WI38 (cell line): ENCODE results near the gene IL17RA.

ENCODE experiments used
- H3K4me3 ChIP-seq: 2 replicates; pipeline ENCODE4 v1.5.1; 2011; ENCODE audit warnings: low read depth, mild to moderate bottlenecking, control low read depth, low read length
- TF ChIP-seq, protein P1 (sequence below): IDR thresholded peaks from 2 replicates; pipeline ENCODE4 v1.5.1; 2012; ENCODE audit warnings: low read depth, mild to moderate bottlenecking, control low read depth, low read length

The IL17RA gene

DNA sequence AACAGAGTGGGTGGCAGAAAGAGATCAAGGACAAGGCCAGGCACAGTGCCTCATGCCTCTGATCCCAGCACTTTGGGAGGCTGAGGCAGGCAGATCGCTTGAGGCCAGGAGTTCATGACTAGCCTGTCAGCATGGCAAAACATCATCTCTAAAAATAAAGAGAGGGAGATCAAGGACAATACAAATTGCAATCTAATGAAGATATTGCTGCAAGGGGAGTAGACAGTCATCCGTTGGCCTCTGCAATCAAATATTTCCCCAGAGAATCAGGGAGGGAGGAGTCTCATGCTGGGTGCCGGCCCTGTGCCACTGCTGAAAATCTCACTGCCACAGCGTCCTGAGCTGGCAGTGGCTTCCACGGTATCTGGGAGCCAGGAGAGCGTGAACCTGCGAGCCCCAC lies 19.4 kb upstream of the IL17RA start:
- H3K4me3 ChIP-seq, result no peak overlapping the region
- TF ChIP-seq, protein P1, sequence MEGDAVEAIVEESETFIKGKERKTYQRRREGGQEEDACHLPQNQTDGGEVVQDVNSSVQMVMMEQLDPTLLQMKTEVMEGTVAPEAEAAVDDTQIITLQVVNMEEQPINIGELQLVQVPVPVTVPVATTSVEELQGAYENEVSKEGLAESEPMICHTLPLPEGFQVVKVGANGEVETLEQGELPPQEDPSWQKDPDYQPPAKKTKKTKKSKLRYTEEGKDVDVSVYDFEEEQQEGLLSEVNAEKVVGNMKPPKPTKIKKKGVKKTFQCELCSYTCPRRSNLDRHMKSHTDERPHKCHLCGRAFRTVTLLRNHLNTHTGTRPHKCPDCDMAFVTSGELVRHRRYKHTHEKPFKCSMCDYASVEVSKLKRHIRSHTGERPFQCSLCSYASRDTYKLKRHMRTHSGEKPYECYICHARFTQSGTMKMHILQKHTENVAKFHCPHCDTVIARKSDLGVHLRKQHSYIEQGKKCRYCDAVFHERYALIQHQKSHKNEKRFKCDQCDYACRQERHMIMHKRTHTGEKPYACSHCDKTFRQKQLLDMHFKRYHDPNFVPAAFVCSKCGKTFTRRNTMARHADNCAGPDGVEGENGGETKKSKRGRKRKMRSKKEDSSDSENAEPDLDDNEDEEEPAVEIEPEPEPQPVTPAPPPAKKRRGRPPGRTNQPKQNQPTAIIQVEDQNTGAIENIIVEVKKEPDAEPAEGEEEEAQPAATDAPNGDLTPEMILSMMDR, result no peak

DNA sequence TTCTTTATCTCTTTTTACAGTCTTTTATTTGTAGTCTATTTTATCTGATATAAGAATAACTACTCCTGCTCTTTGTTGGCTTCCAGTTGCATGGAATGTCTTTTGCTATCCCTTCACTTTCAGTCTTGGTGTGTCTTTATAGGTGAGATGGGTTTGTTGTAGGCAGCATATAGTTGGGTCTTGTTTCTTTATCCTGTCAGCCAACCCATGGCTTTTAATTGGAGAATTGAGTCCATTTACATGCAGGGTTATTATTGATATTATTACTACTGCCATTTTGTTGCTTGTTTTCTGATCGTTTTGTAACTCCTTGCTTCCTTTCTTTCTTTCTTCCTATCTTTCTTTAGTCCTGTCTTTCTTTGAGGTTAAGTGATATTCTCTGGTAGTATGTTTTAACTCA lies 11.9 kb upstream of the IL17RA start:
- H3K4me3 ChIP-seq, result no peak overlapping the region
- TF ChIP-seq, protein P1, result no peak

DNA sequence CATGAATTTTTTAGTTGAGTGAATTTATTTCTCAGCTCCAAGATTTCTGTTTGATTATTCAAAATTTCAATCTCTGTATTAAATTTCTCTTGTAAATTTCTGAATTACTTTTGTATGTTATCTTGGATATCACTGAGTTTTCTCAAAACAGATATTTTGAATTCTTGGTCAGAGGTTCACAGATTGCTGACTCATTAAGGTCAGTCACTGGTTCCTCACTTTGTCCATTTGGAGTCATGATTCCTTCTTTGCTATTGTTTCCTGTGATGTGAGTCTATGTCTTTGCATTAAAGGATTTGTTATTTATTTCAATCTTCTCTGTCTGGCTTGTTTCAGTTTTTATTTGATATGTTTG lies 10.2 kb upstream of the IL17RA start:
- no peak overlapping the region for H3K4me3 ChIP-seq
- TF ChIP-seq, protein P1, result no peak

DNA sequence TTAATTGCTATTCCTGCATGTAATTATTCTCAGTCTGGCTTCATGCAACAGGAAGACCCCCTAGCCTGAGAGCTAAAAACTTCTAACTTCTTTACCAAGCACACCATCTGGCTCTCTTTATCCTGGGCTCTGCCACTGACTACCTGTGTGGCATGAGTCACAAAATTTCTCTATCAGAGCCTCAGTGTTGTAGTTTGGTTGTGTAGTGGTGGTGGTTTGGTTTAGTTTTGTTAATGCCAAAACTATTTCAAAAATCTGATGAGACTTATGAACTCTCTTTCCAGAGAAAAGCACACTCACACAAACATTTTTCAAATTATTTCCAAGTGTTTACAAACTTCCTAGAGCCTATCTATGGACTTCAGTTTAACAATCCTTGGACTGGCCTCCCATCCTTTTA lies 7.5 kb upstream of the IL17RA start:
- no peak overlapping the region for H3K4me3 ChIP-seq

DNA sequence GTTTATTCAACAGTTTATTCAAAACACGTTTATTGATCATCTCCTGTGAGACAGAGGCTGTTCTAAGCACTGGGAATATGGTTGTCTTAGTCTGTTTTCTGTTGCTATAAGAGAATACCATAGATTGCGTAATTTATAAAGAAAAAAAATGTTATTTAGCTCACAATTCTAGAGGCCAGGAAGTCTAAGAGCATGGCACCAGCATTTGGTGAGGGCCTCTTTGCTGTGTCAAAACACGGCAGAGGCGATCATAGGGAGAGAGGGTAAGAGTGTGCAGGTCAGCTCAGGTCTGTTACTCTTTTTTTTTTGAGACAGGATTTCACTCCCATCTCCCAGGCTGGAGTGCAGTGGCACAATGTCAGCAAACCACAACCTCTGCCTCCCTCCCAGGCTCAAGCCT lies 5.2 kb upstream of the IL17RA start:
- no peak overlapping the region for H3K4me3 ChIP-seq
- TF ChIP-seq, protein P1, result no peak

More for the DNA sequence above, 7.5 kb upstream of the IL17RA start:
- TF ChIP-seq, protein P1, result no peak

DNA sequence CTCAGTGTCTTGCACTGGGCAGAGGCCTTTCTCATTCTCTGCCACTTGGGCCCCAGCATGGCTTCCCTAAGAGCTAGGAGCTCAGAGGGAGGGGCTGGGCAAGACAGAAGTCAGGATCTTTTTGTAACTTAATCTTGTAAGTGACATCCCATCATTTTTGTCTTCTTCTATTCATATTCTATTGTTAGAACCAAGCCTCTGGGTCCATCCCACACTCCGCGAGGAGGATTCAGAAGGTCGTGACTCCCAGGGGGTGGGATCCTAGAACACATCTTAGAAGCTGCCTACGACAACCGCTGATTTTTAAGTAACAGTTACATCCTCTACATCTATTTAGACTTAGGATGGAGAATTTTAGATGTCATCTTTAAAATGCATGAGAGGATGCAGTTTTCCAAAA lies 1.5 kb upstream of the IL17RA start:
- TF ChIP-seq, protein P1, result no peak
- H3K4me3 ChIP-seq, result no peak overlapping the region

DNA sequence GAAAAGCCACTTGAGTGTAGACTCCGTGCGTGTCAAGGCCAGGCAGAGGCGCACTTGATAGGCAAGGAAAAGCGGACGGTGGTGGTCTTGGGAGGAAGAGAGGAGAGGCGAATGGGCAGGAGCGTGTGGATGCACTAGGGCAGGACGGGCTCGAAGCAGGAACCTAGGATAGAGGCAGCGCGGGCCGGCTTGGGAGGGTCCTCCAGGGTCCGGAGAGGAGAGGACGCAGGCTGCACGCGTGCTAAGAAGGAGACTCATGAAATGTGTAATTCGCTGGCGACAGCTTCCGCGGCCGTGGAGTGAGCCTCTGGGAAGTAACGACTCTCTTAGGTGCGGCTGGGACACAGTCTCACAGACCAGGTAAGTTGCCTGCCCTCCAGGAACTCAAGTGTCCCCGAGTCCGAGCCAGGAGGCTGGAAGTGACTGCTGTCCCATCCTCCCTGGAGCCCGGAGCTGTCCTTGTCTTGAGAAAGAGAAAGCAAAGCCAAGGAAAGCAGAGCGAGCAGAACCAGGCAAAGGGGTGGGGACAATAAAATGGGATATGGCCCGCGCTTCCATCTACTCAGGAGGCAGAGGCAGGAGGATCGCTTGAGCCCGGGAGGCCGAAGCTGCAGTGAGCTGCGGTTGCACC lies 874 bp upstream of the IL17RA start:
- H3K4me3 ChIP-seq, result peak overlapping the region; percentile 85
- TF ChIP-seq, protein P1, result no peak
